Coronary artery (tissue), 2 donors: Measurements from ENCODE around the gene ZAP70.

Source experiments
- DNase-seq: peaks from one replicate; pipeline ENCODE4 v3.0.0-alpha.2; 2017; ENCODE audit warnings: low spot score
- H3K27ac ChIP-seq, 2 donors: fragments of 200-600 bp; sonication (generic); one replicate each; pipeline ENCODE4 v1.5.1; 2016 to 2019
- H3K4me3 ChIP-seq: fragments of 200-600 bp; sonication (generic); 2 replicates; pipeline ENCODE4 v1.5.1; 2016; ENCODE audit warnings: mild to moderate bottlenecking, moderate library complexity
- CTCF ChIP-seq: fragments of 200-600 bp; sonication (generic); IDR thresholded peaks from one replicate; pipeline ENCODE4 v1.5.1; 2019; ENCODE audit warnings: antibody characterized with exemption

ZAP70 gene

GRCh38 chr2:97788986-97789644, 75.7 kb downstream of the ZAP70 start:
- no peak for TF ChIP-seq CTCF
- H3K27ac ChIP-seq: no peak overlapping the region
- no peak for DNase-seq
- no peak overlapping the region for H3K4me3 ChIP-seq
